Measurements from ENCODE around the gene SRP19. TPM values are rescaled to one million over a fixed set of nuclear protein-coding genes. Genes with fewer than 3 reads are reported as not detected.

Gene SRP19
- total and polyA plus RNA-seq, 2 experiments from 2014 or later = 104 to 406 TPM

DNA sequence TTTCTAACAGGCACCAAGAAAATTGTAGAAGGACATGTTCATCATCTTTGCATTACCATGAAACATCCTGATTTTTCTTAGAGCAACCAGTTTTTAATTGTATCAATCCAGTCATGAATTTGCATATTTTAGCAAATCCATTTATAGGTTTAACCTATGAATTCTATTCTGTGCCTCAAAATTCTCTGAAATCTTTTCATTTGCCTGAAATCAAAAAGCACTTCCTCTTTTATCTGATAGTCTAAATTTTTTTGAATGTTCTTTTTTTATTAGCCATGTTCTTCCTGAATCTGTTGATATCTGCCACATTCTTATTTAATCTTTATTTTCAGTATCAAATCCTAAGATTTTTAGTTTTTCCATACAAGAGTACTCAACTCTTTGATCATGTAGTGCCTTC is 36.9 kb upstream of the SRP19 start:
- 0 out of 2 replicates have a peak, but pooled peaks cover 10% of the 10 kb centered on the region for H3K36me3 ChIP-seq (ENCODE audit: insufficient read depth)
- peaks cover 39% of the 10 kb centered on the region for H3K4me1 Mint-ChIP-seq
- H3K4me3 Mint-ChIP-seq = no peak overlapping the region
- H3F3A ChIP-seq (replicated peaks; ENCODE audit: low read depth) = no peaks in the 10 kb centered on the region
- H3K27me3 ChIP-seq (ENCODE audit: insufficient read depth) = no peaks in the 10 kb centered on the region
- ATAC-seq = no peak
- DNase-seq (ENCODE audit: low spot score) = no peak
- no peaks in the 10 kb centered on the region for H3K9me2 ChIP-seq (ENCODE audit: insufficient read depth)
- H3K4me2 ChIP-seq = no peak overlapping the region
- TF ChIP-seq, protein P1, sequence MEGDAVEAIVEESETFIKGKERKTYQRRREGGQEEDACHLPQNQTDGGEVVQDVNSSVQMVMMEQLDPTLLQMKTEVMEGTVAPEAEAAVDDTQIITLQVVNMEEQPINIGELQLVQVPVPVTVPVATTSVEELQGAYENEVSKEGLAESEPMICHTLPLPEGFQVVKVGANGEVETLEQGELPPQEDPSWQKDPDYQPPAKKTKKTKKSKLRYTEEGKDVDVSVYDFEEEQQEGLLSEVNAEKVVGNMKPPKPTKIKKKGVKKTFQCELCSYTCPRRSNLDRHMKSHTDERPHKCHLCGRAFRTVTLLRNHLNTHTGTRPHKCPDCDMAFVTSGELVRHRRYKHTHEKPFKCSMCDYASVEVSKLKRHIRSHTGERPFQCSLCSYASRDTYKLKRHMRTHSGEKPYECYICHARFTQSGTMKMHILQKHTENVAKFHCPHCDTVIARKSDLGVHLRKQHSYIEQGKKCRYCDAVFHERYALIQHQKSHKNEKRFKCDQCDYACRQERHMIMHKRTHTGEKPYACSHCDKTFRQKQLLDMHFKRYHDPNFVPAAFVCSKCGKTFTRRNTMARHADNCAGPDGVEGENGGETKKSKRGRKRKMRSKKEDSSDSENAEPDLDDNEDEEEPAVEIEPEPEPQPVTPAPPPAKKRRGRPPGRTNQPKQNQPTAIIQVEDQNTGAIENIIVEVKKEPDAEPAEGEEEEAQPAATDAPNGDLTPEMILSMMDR (conservative IDR thresholded peaks at IDR 0.05; ENCODE audit: low read depth in 2 of 2) = no peak
- no peak for TF ChIP-seq NANOG (IDR thresholded peaks at IDR 0.05; ENCODE audit: borderline replicate concordance)
- no peak overlapping the region for H3K4me3 ChIP-seq
- H3K27me3 Mint-ChIP-seq (ENCODE audit: insufficient read depth, low read depth, poor library complexity) = no peaks in the 10 kb centered on the region
- peaks cover 47% of the 10 kb centered on the region for H3K36me3 Mint-ChIP-seq (ENCODE audit: low read depth)
- H3K27ac ChIP-seq (ENCODE audit: low read depth) = 0 out of 2 replicates have a peak overlapping the region, but pooled peaks have one; percentile 8
- no peak overlapping the region for H3K27ac Mint-ChIP-seq
- no peaks in the 10 kb centered on the region for H4K20me1 ChIP-seq (replicated peaks; ENCODE audit: insufficient read depth)
- no peaks in the 10 kb centered on the region for H3K79me2 ChIP-seq (replicated peaks; ENCODE audit: insufficient read depth)
- no peaks in the 10 kb centered on the region for H3K9me3 Mint-ChIP-seq
- peaks cover 22% of the 10 kb centered on the region for H3K4me1 ChIP-seq (ENCODE audit: insufficient read depth)
- H2AFZ ChIP-seq = no peak overlapping the region

DNA sequence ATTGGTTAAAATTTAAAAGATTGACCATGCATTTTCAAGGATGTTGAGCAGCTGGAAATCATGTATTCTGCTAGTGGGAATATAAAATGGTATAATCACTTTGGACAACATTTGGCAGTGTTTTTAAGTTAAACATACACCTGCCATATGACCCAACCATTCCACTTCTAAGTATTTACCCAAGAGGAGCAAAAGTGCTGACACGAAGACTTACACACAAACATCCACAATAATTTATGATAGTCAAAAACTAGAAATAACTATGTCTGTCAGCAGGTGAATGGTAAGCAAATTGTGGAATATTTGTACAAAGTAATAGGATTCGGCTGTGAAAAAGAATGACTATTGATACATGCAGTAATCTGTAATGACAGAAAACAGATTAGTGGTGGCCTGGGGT is 30.7 kb upstream of the SRP19 start:
- Mint-ChIP-seq H3K36me3 (ENCODE audit: low read depth) (peaks cover 34% of the 10 kb centered on the region), H3K27ac (0 out of 2 replicates have a peak overlapping the region, but pooled peaks have one; percentile 1), H3K27me3 (ENCODE audit: insufficient read depth, low read depth, poor library complexity) (peaks cover 3% of the 10 kb centered on the region), H3K4me3 (no peak overlapping the region), H3K9me3 (no peaks in the 10 kb centered on the region), H3K4me1 (peaks cover 10% of the 10 kb centered on the region)
- Histone ChIP-seq H4K20me1 (replicated peaks; ENCODE audit: insufficient read depth) (no peaks in the 10 kb centered on the region), H3K4me2 (no peak overlapping the region), H2AFZ (no peak overlapping the region), H3K79me2 (replicated peaks; ENCODE audit: insufficient read depth) (no peaks in the 10 kb centered on the region), H3K4me3 (no peak overlapping the region), H3K27me3 (ENCODE audit: insufficient read depth) (no peaks in the 10 kb centered on the region), H3K36me3 (ENCODE audit: insufficient read depth) (0 out of 2 replicates have a peak, but pooled peaks cover 3% of the 10 kb centered on the region), H3K4me1 (ENCODE audit: insufficient read depth) (peaks cover 6% of the 10 kb centered on the region), H3K27ac (ENCODE audit: low read depth) (no peak overlapping the region), H3F3A (replicated peaks; ENCODE audit: low read depth) (no peaks in the 10 kb centered on the region), H3K9me2 (ENCODE audit: insufficient read depth) (no peaks in the 10 kb centered on the region)
- DNase-seq (ENCODE audit: low spot score) = no peak
- no peak for ATAC-seq
- TF ChIP-seq POLR2AphosphoS5 (IDR thresholded peaks at IDR 0.05; ENCODE audit: low read depth) (no peak), EZH2phosphoT487 (IDR thresholded peaks at IDR 0.05; ENCODE audit: unreplicated experiment) (no peak), ZNF331 (CRISPR knock-in tag; IDR thresholded peaks at IDR 0.05; ENCODE audit: low read depth) (no peak), ZNF114 (CRISPR knock-in tag; IDR thresholded peaks at IDR 0.05) (no peak), EZH2 (IDR thresholded peaks at IDR 0.05; ENCODE audit: low read depth, unreplicated experiment) (no peak)
- TF ChIP-seq, protein P2, sequence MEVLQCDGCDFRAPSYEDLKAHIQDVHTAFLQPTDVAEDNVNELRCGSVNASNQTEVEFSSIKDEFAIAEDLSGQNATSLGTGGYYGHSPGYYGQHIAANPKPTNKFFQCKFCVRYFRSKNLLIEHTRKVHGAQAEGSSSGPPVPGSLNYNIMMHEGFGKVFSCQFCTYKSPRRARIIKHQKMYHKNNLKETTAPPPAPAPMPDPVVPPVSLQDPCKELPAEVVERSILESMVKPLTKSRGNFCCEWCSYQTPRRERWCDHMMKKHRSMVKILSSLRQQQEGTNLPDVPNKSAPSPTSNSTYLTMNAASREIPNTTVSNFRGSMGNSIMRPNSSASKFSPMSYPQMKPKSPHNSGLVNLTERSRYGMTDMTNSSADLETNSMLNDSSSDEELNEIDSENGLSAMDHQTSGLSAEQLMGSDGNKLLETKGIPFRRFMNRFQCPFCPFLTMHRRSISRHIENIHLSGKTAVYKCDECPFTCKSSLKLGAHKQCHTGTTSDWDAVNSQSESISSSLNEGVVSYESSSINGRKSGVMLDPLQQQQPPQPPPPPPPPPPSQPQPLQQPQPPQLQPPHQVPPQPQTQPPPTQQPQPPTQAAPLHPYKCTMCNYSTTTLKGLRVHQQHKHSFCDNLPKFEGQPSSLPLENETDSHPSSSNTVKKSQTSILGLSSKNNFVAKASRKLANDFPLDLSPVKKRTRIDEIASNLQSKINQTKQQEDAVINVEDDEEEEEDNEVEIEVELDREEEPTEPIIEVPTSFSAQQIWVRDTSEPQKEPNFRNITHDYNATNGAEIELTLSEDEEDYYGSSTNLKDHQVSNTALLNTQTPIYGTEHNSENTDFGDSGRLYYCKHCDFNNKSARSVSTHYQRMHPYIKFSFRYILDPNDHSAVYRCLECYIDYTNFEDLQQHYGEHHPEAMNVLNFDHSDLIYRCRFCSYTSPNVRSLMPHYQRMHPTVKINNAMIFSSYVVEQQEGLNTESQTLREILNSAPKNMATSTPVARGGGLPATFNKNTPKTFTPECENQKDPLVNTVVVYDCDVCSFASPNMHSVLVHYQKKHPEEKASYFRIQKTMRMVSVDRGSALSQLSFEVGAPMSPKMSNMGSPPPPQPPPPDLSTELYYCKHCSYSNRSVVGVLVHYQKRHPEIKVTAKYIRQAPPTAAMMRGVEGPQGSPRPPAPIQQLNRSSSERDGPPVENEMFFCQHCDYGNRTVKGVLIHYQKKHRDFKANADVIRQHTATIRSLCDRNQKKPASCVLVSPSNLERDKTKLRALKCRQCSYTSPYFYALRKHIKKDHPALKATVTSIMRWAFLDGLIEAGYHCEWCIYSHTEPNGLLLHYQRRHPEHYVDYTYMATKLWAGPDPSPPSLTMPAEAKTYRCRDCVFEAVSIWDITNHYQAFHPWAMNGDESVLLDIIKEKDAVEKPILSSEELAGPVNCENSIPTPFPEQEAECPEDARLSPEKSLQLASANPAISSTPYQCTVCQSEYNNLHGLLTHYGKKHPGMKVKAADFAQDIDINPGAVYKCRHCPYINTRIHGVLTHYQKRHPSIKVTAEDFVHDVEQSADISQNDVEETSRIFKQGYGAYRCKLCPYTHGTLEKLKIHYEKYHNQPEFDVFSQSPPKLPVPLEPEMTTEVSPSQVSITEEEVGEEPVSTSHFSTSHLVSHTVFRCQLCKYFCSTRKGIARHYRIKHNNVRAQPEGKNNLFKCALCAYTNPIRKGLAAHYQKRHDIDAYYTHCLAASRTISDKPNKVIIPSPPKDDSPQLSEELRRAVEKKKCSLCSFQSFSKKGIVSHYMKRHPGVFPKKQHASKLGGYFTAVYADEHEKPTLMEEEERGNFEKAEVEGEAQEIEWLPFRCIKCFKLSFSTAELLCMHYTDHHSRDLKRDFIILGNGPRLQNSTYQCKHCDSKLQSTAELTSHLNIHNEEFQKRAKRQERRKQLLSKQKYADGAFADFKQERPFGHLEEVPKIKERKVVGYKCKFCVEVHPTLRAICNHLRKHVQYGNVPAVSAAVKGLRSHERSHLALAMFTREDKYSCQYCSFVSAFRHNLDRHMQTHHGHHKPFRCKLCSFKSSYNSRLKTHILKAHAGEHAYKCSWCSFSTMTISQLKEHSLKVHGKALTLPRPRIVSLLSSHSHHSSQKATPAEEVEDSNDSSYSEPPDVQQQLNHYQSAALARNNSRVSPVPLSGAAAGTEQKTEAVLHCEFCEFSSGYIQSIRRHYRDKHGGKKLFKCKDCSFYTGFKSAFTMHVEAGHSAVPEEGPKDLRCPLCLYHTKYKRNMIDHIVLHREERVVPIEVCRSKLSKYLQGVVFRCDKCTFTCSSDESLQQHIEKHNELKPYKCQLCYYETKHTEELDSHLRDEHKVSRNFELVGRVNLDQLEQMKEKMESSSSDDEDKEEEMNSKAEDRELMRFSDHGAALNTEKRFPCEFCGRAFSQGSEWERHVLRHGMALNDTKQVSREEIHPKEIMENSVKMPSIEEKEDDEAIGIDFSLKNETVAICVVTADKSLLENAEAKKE (CRISPR knock-in tag; IDR thresholded peaks at IDR 0.05) = no peak
- TF ChIP-seq, protein P3, sequence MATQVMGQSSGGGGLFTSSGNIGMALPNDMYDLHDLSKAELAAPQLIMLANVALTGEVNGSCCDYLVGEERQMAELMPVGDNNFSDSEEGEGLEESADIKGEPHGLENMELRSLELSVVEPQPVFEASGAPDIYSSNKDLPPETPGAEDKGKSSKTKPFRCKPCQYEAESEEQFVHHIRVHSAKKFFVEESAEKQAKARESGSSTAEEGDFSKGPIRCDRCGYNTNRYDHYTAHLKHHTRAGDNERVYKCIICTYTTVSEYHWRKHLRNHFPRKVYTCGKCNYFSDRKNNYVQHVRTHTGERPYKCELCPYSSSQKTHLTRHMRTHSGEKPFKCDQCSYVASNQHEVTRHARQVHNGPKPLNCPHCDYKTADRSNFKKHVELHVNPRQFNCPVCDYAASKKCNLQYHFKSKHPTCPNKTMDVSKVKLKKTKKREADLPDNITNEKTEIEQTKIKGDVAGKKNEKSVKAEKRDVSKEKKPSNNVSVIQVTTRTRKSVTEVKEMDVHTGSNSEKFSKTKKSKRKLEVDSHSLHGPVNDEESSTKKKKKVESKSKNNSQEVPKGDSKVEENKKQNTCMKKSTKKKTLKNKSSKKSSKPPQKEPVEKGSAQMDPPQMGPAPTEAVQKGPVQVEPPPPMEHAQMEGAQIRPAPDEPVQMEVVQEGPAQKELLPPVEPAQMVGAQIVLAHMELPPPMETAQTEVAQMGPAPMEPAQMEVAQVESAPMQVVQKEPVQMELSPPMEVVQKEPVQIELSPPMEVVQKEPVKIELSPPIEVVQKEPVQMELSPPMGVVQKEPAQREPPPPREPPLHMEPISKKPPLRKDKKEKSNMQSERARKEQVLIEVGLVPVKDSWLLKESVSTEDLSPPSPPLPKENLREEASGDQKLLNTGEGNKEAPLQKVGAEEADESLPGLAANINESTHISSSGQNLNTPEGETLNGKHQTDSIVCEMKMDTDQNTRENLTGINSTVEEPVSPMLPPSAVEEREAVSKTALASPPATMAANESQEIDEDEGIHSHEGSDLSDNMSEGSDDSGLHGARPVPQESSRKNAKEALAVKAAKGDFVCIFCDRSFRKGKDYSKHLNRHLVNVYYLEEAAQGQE (IDR thresholded peaks at IDR 0.05; ENCODE audit: unreplicated experiment) = no peak

Measured in GM23338 (cell line).